Right atrium auricular region (tissue), 2 donors: ENCODE data around the gene TMEM80. TPM values are rescaled to one million over a fixed set of nuclear protein-coding genes. Genes with fewer than 3 reads are reported as not detected.
"Not testable (repeated sequence)": the region's sequence is repeated elsewhere in the genome, so short reads cannot be mapped to it uniquely, and the experiment has no call there.

ENCODE experiments used
- DNase-seq: peaks from one replicate; pipeline ENCODE4 v3.0.0-alpha.2; 2019; ENCODE audit warnings: low spot score
- H3K27ac ChIP-seq, 2 donors: fragments of 200-600 bp; sonication (generic); 1 replicate in 1 of 2; 2 replicates in 1 of 2; pipeline ENCODE4 v1.5.1; 2016 to 2019
- H3K27me3 ChIP-seq, 2 donors: fragments of 200-600 bp; sonication (generic); one replicate each; pipeline versions ENCODE4 v1.5.1 to v1.6.0; 2017 to 2019
- H3K36me3 ChIP-seq: fragments of 200-600 bp; sonication (generic); one replicate; pipeline ENCODE4 v1.5.1; 2016
- H3K4me1 ChIP-seq, 2 donors: fragments of 200-600 bp; sonication (generic); one replicate each; pipeline versions ENCODE4 v1.5.1 to v1.6.0; 2017 to 2019
- H3K4me3 ChIP-seq, 2 donors: fragments of 200-600 bp; sonication (generic); 1 replicate in 1 of 2; 2 replicates in 1 of 2; pipeline ENCODE4 v1.5.1; 2017 to 2019; ENCODE audit warnings: mild to moderate bottlenecking in 1 of 2, moderate library complexity in 1 of 2
- H3K9me3 ChIP-seq, 2 donors: fragments of 200-600 bp; sonication (generic); one replicate each; pipeline ENCODE4 v1.5.1; 2019
- total RNA-seq, 2 donors: library from RNA; depleted of rRNA; stranded (reverse); fragments of >200 nt; gene quantifications; one replicate each; pipeline ENCODE4 v1.1.0, GENCODE V29; 2016
- TF ChIP-seq, protein P1 (sequence below), 2 donors: fragments of 200-600 bp; sonication (generic); IDR thresholded peaks; one replicate each; pipeline ENCODE4 v1.5.1; 2019; ENCODE audit warnings: antibody characterized with exemption in 2 of 2

Gene TMEM80
- total RNA-seq = 10 to 100 TPM; 12.5 to 20.7 TPM

DNA sequence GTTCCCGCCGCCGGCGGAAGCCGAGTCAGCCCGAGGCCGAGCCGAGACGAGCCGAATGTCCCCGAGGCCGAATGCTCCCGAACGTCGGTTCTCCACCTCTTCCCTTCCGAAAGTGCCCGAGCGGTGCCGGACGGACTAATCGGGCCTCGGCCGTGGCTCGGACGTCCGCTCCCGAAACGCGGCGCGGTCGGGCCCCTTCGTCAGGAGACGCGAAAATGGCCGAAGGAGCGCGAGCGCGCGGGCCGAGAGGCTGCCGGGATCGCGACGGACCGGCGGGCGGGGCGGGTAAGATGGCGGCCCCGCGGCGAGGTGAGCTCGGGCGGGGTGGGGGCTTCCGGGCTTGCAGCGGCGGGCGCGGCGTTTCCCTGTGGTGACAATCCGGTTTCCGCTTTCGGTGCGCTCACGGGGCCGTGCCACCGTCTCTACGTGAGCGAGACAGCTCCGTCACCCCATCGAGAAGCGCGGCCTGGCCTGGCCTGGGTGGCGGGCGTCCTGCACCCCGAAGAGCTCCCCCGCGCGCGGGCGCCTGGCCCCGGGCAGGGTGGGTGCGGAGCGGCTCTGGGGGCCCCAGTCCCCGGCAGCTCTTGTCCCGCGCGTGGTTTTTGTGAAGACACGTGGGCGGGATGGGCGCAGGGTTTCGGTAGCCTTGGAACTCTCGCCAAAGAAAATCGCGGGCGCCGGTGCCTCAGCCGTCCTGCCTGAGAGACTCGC lies at the start of gene TMEM80:
TSS of gene TMEM80 (plus strand) at position 279 of the 711 bp plus-strand sequence. CDS start at position 291, 12 bp downstream.
- Histone ChIP-seq H3K9me3 (no peaks in the 10 kb centered on the region), H3K4me3 (peak within 1 kb of the TSS; percentile 78 to 92), H3K27ac (peak within 1 kb of the TSS; percentile 99 to 100), H3K27me3 (no peaks in the 10 kb centered on the region), H3K36me3 (no peaks in the 10 kb centered on the region), H3K4me1 (peaks cover 0 to 33% of the 10 kb centered on the region in 2 donors)
- TF ChIP-seq, protein P1, sequence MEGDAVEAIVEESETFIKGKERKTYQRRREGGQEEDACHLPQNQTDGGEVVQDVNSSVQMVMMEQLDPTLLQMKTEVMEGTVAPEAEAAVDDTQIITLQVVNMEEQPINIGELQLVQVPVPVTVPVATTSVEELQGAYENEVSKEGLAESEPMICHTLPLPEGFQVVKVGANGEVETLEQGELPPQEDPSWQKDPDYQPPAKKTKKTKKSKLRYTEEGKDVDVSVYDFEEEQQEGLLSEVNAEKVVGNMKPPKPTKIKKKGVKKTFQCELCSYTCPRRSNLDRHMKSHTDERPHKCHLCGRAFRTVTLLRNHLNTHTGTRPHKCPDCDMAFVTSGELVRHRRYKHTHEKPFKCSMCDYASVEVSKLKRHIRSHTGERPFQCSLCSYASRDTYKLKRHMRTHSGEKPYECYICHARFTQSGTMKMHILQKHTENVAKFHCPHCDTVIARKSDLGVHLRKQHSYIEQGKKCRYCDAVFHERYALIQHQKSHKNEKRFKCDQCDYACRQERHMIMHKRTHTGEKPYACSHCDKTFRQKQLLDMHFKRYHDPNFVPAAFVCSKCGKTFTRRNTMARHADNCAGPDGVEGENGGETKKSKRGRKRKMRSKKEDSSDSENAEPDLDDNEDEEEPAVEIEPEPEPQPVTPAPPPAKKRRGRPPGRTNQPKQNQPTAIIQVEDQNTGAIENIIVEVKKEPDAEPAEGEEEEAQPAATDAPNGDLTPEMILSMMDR (IDR thresholded peaks at IDR 0.05) = no peak
- peak; percentile 99 for DNase-seq

DNA sequence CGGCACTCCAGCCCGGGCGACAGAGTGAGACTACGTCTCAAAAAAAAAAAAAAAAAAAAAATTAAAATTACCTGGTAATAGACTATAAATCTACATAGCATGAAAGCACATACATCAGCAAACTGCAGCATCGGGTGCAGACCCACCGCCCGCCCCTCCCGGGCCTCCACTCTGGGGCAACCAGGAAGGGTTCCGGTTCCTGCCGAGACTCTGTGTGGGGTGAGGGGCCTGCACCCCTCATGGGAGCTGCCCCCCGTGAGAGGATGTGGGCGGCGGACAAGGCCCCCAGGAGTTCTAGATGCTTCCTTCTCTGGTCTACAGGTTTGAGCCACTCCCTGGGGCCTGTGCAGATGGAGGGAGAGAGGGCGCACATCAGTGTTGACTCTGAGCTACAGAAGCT lies 49.4 kb upstream of the TMEM80 start:
- TF ChIP-seq, protein P1 (IDR thresholded peaks at IDR 0.05) = no peak
- no peak overlapping the region for H3K4me3 ChIP-seq
- no peak overlapping the region for H3K27ac ChIP-seq
- peaks cover 18% of the 10 kb centered on the region for H3K36me3 ChIP-seq
- H3K9me3 ChIP-seq = no peaks in the 10 kb centered on the region
- no peak for DNase-seq
- H3K27me3 ChIP-seq = no peaks in the 10 kb centered on the region
- no peaks in the 10 kb centered on the region for H3K4me1 ChIP-seq

DNA sequence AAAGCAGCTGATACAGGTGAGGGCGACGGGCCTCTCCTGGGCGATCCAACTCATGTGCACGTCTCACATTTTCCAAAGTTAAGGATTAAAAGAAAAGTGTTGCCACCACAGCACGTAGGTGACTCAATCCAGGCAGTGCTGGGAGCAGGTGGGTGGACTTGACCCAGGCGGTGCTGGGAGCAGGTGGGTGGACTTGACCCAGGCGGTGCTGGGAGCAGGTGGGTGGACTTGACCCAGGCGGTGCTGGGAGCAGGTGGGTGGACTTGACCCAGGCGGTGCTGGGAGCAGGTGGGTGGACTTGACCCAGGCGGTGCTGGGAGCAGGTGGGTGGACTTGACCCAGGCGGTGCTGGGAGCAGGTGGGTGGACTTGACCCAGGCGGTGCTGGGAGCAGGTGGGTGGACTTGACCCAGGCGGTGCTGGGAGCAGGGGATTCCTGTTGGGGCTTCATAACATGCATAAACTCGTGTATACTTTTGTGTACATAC lies 47.9 kb upstream of the TMEM80 start:
- not testable (repeated sequence) for H3K27ac ChIP-seq, H3K27me3 ChIP-seq, H3K4me3 ChIP-seq, DNase-seq, H3K9me3 ChIP-seq, H3K4me1 ChIP-seq
- H3K36me3 ChIP-seq = peaks cover 18% of the 10 kb centered on the region

DNA sequence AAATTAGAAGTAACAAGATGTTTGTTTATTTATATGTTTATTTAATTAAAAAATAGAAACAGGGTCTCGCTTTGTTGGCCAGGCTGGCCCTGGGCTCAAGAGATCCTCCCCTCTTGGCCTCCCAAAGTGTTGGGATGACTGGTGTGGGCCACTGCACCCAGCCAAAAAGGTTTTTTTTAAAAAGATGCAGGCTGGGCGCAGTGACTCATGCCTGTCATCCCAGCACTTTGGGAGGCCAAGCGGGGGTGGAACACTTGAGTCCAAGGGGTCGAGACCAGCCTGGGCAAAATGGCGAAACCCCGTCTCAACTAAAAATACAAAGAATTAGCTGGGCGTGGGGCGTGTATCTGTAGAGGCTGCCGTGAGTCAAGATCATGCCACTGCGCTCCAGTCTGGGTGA lies 45.1 kb upstream of the TMEM80 start:
- Histone ChIP-seq H3K4me1 (no peaks in the 10 kb centered on the region), H3K4me3 (no peak overlapping the region), H3K27ac (no peak overlapping the region), H3K36me3 (peaks cover 4% of the 10 kb centered on the region), H3K27me3 (no peaks in the 10 kb centered on the region), H3K9me3 (no peaks in the 10 kb centered on the region)
- TF ChIP-seq, protein P1 (IDR thresholded peaks at IDR 0.05) = no peak
- DNase-seq = no peak

DNA sequence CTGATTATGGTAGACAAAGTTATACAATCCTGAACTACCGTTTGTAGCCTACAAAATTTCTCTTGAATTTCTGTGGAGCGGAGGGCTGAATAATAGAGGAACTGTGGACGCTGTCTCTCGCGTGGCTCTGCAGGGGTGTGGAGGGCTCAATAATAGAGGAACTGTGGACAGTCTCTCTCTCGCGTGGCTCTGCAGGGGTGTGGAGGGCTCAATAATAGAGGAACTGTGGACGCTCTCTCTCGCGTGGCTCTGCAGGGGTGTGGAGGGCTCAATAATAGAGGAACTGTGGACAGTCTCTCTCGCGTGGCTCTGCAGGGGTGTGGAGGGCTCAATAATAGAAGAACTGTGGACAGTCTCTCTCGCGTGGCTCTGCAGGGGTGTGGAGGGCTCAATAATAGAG lies 42.5 kb upstream of the TMEM80 start:
- H3K27ac ChIP-seq, H3K27me3 ChIP-seq, H3K9me3 ChIP-seq, H3K4me3 ChIP-seq, DNase-seq, H3K4me1 ChIP-seq: not testable (repeated sequence)
- H3K36me3 ChIP-seq = peaks cover 12% of the 10 kb centered on the region

DNA sequence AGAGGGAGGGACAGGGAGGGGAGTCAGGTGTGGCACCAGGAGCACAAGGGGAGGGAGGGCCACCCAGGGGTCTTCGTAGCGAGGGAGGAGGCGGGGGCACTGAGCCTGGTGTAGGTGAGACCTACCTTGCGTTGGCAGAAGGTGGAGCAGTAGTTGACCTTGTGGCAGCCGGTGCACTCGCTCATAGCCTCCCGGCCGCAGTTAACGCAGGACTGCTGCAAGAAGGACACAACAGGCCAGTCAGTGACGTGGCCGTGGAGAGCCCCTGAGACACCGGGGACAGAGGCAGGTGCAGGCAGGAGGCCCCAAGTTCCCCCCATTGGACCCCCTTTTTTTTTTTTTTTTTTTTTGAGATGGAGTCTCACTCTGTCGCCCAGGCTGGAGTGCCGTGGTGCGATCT lies 41.8 kb upstream of the TMEM80 start:
- no peak for DNase-seq
- H3K27ac ChIP-seq = no peak overlapping the region
- peaks cover 12% of the 10 kb centered on the region for H3K36me3 ChIP-seq
- no peak overlapping the region for H3K4me3 ChIP-seq
- no peaks in the 10 kb centered on the region for H3K9me3 ChIP-seq
- no peaks in the 10 kb centered on the region for H3K4me1 ChIP-seq
- TF ChIP-seq, protein P1 (IDR thresholded peaks at IDR 0.05) = no peak
- H3K27me3 ChIP-seq = no peaks in the 10 kb centered on the region

DNA sequence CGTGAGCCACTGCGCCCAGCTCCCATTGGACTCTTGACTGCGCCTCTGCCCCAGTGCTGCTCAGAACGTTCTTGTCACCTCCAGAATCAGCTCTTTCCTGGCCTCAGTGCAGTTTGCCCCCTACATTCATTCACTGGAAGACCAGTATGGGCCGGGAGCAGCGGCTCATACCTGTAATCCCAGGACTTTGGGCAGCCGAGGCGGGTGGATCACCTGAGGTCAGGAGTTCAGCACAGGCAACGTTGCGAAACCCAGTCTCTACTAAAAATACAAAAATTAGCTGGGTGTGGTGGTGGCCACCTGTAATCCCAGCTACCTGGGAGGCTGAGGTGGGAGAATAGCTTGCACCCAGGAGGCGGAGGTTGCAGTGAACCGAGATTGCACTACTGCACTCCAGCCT lies 41.2 kb upstream of the TMEM80 start:
- H3K27ac ChIP-seq, H3K27me3 ChIP-seq, H3K9me3 ChIP-seq, H3K4me3 ChIP-seq, DNase-seq, H3K4me1 ChIP-seq: not testable (repeated sequence)
- H3K36me3 ChIP-seq = peaks cover 15% of the 10 kb centered on the region
